Prostate gland (tissue), 2 donors: Measurements from ENCODE around the gene LACRT.

Experiments used
- CTCF ChIP-seq, 4 experiments: fragments of 200-600 bp in 2 of 4; fragments of 450-650 bp in 2 of 4; sonication (generic) in 2 of 4; IDR thresholded peaks; 1 replicate in 3 of 4; 2 replicates in 1 of 4; pipeline ENCODE4 v1.5.1; 2016 to 2019; ENCODE audit warnings: antibody characterized with exemption in 4 of 4, mild to moderate bottlenecking in 2 of 4, moderate library complexity in 2 of 4
- POLR2A ChIP-seq: fragments of 450-650 bp; IDR thresholded peaks from one replicate; pipeline ENCODE4 v1.6.1; 2016; ENCODE audit warnings: antibody characterized with exemption, mild to moderate bottlenecking

DNA sequence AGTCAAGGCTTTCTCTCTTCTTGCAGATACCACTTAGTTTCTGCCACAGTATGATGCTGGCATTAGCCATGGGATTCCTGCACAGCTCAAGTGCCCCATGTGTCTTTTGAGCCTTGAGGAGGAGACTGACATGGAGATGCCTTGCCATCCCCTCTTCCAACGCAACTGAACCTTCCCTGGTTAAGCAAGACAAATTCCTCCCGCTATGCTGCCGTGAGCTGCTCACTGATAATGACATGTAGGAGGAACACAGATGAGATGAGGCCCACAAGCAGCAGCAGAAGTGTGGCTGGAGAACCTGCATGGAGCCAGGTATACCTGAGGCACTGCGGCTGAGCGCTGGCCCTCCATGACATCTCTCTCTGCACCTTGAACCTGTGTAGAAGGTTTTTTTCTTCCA, 30.8 kb downstream of the LACRT start:
- no peak for TF ChIP-seq CTCF (IDR thresholded peaks at IDR 0.05)
- TF ChIP-seq POLR2A: no peak
